A673 (cell line): ENCODE data around the gene FRMPD4. TPM values are rescaled to one million over a fixed set of nuclear protein-coding genes. Genes with fewer than 3 reads are reported as not detected.
A peak's percentile ranks its signal among the peaks of the same experiment; 100 is the strongest.

Experiments
- BruUV-seq: library from RNA; stranded (reverse); fragments of 400-500 nt; replicated peaks from 2 replicates; lab custom pipeline; 2021; lab: Mats Ljungman, UMichigan
- CTCF ChIA-PET: fragments of 300-600 bp; sonication (Branson Sonifier 250); formaldehyde crosslinking; loops from one replicate; lab custom pipeline; 2022; ENCODE audit warnings: antibody characterized with exemption; lab: Charles Lee
- POLR2A ChIA-PET: fragments of 300-600 bp; sonication (Branson Sonifier 250); formaldehyde crosslinking; loops from one replicate; lab custom pipeline; 2022; ENCODE audit warnings: antibody characterized with exemption; ENCODE audit not compliant: low non-redundant PET; lab: Charles Lee
- DNase-seq: peaks from one replicate; pipeline ENCODE4 v3.0.0-alpha.2; 2015; ENCODE audit warnings: low spot score
- H3K27ac ChIP-seq: fragments of 200-600 bp; sonication (generic); 2 replicates; pipeline ENCODE4 v1.5.1; 2016; ENCODE audit warnings: mixed run types, low read depth, mild to moderate bottlenecking, mixed read lengths, antibody characterized with exemption, low read length; ENCODE audit not compliant: poor library complexity, severe bottlenecking
- H3K27me3 ChIP-seq: fragments of 200-600 bp; sonication (generic); replicated peaks from 2 replicates; pipeline ENCODE4 v1.6.1; 2017; ENCODE audit warnings: mixed run types, low read depth, mild to moderate bottlenecking, mixed read lengths, antibody characterized with exemption, low read length; ENCODE audit not compliant: insufficient read depth, poor library complexity
- H3K36me3 ChIP-seq: fragments of 200-600 bp; sonication (generic); 2 replicates; pipeline ENCODE4 v1.6.1; 2016; ENCODE audit warnings: mixed run types, mild to moderate bottlenecking, mixed read lengths, antibody characterized with exemption, low read length; ENCODE audit not compliant: insufficient read depth, poor library complexity, severe bottlenecking
- H3K4me1 ChIP-seq: fragments of 200-600 bp; sonication (generic); 2 replicates; pipeline ENCODE4 v1.6.1; 2017; ENCODE audit warnings: mixed run types, mild to moderate bottlenecking, mixed read lengths, antibody characterized with exemption, low read length; ENCODE audit not compliant: insufficient read depth, poor library complexity, severe bottlenecking
- H3K4me3 ChIP-seq: fragments of 200-600 bp; sonication (generic); 2 replicates; pipeline ENCODE4 v1.5.1; 2016; ENCODE audit warnings: low read depth, mixed run types, mild to moderate bottlenecking, mixed read lengths, low read length; ENCODE audit not compliant: poor library complexity, severe bottlenecking
- H3K9me3 ChIP-seq: fragments of 200-600 bp; sonication (generic); 2 replicates; pipeline ENCODE4 v1.6.1; 2016; ENCODE audit warnings: mixed run types, low read depth, mild to moderate bottlenecking, mixed read lengths, antibody characterized with exemption, low read length; ENCODE audit not compliant: poor library complexity, severe bottlenecking
- EZH2 ChIP-seq: fragments of 200-600 bp; sonication (generic); IDR thresholded peaks from 2 replicates; pipeline ENCODE4 v1.6.1; 2017; ENCODE audit warnings: borderline replicate concordance, low read depth, mild to moderate bottlenecking, mixed read lengths, antibody characterized with exemption, low read length; ENCODE audit not compliant: poor library complexity, severe bottlenecking
- intact Hi-C: fragments of 100-400 bp; cut with micrococcal nuclease; formaldehyde crosslinking; loops from one replicate; pipeline ENCODE4 v1.10.0; 2022; ENCODE audit not compliant: unreplicated experiment
- total RNA-seq: library from RNA; stranded (reverse); gene quantifications from 2 replicates; pipeline ENCODE4 v1.2.3, GENCODE V29; 2021
- TF ChIP-seq, protein P1 (sequence below): fragments of 300-800, 200-600 bp; sonication (generic); conservative IDR thresholded peaks from 2 replicates; pipeline ENCODE4 v1.5.1; 2017; ENCODE audit warnings: low read depth, mild to moderate bottlenecking, antibody characterized with exemption, low read length, moderate library complexity, mixed read lengths

The FRMPD4 gene
- total RNA-seq, 1 experiment from 2014 or later: not detected

- Histone ChIP-seq H3K4me1 (no peaks in the 10 kb centered on the region), H3K9me3 (no peaks in the 10 kb centered on the region), H3K27me3 (no peaks in the 10 kb centered on the region), H3K27ac (no peak overlapping the region), H3K4me3 (no peak overlapping the region), H3K36me3 (no peaks in the 10 kb centered on the region)
- BruUV-seq: no TSS peak
- CTCF ChIA-PET: no interaction called here
- intact Hi-C loops: no loop called here
- POLR2A ChIA-PET: no interaction called here
- TF ChIP-seq EZH2: no peak
- TF ChIP-seq, protein P1, sequence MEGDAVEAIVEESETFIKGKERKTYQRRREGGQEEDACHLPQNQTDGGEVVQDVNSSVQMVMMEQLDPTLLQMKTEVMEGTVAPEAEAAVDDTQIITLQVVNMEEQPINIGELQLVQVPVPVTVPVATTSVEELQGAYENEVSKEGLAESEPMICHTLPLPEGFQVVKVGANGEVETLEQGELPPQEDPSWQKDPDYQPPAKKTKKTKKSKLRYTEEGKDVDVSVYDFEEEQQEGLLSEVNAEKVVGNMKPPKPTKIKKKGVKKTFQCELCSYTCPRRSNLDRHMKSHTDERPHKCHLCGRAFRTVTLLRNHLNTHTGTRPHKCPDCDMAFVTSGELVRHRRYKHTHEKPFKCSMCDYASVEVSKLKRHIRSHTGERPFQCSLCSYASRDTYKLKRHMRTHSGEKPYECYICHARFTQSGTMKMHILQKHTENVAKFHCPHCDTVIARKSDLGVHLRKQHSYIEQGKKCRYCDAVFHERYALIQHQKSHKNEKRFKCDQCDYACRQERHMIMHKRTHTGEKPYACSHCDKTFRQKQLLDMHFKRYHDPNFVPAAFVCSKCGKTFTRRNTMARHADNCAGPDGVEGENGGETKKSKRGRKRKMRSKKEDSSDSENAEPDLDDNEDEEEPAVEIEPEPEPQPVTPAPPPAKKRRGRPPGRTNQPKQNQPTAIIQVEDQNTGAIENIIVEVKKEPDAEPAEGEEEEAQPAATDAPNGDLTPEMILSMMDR: no peak
- peak; percentile 3 for DNase-seq
These were observed 22.9 kb upstream of the FRMPD4 start for GRCh38 chrX:12115377-12115776.

- no TSS peak for BruUV-seq
- no peaks in the 10 kb centered on the region for H3K9me3 ChIP-seq
- H3K27me3 ChIP-seq: no peaks in the 10 kb centered on the region
- no peak overlapping the region for H3K27ac ChIP-seq
- H3K36me3 ChIP-seq: no peaks in the 10 kb centered on the region
- DNase-seq: no peak
- CTCF ChIA-PET: no interaction called here
- H3K4me1 ChIP-seq: no peaks in the 10 kb centered on the region
- intact Hi-C loops: no loop called here
- H3K4me3 ChIP-seq: no peak overlapping the region
- TF ChIP-seq, protein P1: no peak
- no peak for TF ChIP-seq EZH2
- POLR2A ChIA-PET: no interaction called here
These were observed 20.1 kb upstream of the FRMPD4 start for GRCh38 chrX:12118134-12118533.

GRCh38 chrX:12128017-12128416, 10.3 kb upstream of the FRMPD4 start:
- no TSS peak for BruUV-seq
- H3K4me3 ChIP-seq: no peak overlapping the region
- POLR2A ChIA-PET: no interaction called here

More at GRCh38 chrX:12128017-12128416, 10.3 kb upstream of the FRMPD4 start:
- no peaks in the 10 kb centered on the region for H3K27me3 ChIP-seq
- TF ChIP-seq, protein P1: no peak
- TF ChIP-seq EZH2: no peak
- H3K9me3 ChIP-seq: peaks cover 8% of the 10 kb centered on the region
- intact Hi-C loops: no loop called here
- H3K36me3 ChIP-seq: no peaks in the 10 kb centered on the region
- no peak for DNase-seq
- no peak overlapping the region for H3K27ac ChIP-seq
- CTCF ChIA-PET: no interaction called here
- no peaks in the 10 kb centered on the region for H3K4me1 ChIP-seq
